SU-DHL-6 (cell line): ENCODE results near the gene TRIML1.

ENCODE experiments used
- H2AFZ ChIP-seq: fragments of 200-600 bp; sonication (generic); 2 replicates; pipeline ENCODE4 v1.6.1; 2014; ENCODE audit warnings: low read depth, mild to moderate bottlenecking, moderate library complexity, mixed read lengths, antibody characterized with exemption, low read length; ENCODE audit not compliant: severe bottlenecking
- H3F3A ChIP-seq: fragments of 200-600 bp; shearing (Covaris generic); 2 replicates; pipeline ENCODE4 v1.6.0; 2016; ENCODE audit warnings: antibody characterized with exemption, mild to moderate bottlenecking; ENCODE audit not compliant: insufficient read depth
- H3K27ac ChIP-seq: fragments of 200-600 bp; sonication (generic); 2 replicates; pipeline ENCODE4 v1.5.1; 2016; ENCODE audit warnings: low read depth, mild to moderate bottlenecking, low read length, moderate library complexity, mixed read lengths
- H3K27me3 ChIP-seq: fragments of 200-600 bp; sonication (generic), shearing (Covaris generic); 2 replicates; pipeline ENCODE4 v1.6.0; 2014; ENCODE audit warnings: mild to moderate bottlenecking, low read length
- H3K36me3 ChIP-seq: fragments of 200-600 bp; sonication (generic); 2 replicates; pipeline ENCODE4 v1.6.1; 2014; ENCODE audit warnings: mild to moderate bottlenecking, low read length, mixed read lengths
- H3K4me2 ChIP-seq: fragments of 300-600, 200-600 bp; shearing (Covaris generic), sonication (generic); 2 replicates; pipeline ENCODE4 v1.6.0; 2014; ENCODE audit warnings: low read length, low read depth, mild to moderate bottlenecking; ENCODE audit not compliant: poor library complexity, severe bottlenecking
- H3K4me3 ChIP-seq: fragments of 200-600 bp; sonication (generic); 2 replicates; pipeline ENCODE4 v1.5.1; 2014; ENCODE audit warnings: antibody characterized with exemption, low read length, mild to moderate bottlenecking, mixed read lengths; ENCODE audit not compliant: insufficient read depth, poor library complexity, severe bottlenecking
- H3K79me2 ChIP-seq: fragments of 200-600 bp; sonication (generic); 2 replicates; pipeline ENCODE4 v1.6.1; 2014; ENCODE audit warnings: mild to moderate bottlenecking, low read length, moderate library complexity; ENCODE audit not compliant: insufficient read depth
- H3K9ac ChIP-seq: fragments of 200-600 bp; sonication (generic); 2 replicates; pipeline ENCODE4 v1.7.0; 2014; ENCODE audit warnings: mild to moderate bottlenecking, low read length
- H3K9me2 ChIP-seq: fragments of 200-600 bp; sonication (generic); replicated peaks from 2 replicates; pipeline ENCODE4 v1.6.1; 2014; ENCODE audit warnings: low read length; ENCODE audit not compliant: insufficient read depth
- H3K9me3 ChIP-seq: fragments of 200-600 bp; sonication (generic); 2 replicates; pipeline ENCODE4 v1.6.1; 2014; ENCODE audit warnings: low read length, mixed read lengths; ENCODE audit not compliant: insufficient read depth
- H4K20me1 ChIP-seq: fragments of 200-600 bp; sonication (generic); 2 replicates; pipeline ENCODE4 v1.6.1; 2014; ENCODE audit warnings: low read depth, mild to moderate bottlenecking, antibody characterized with exemption, low read length, moderate library complexity, mixed read lengths
- CTCF ChIP-seq: fragments of 200-600 bp; sonication (generic); IDR thresholded peaks from one replicate; pipeline ENCODE4 v1.5.1; 2017; ENCODE audit warnings: antibody characterized with exemption, mild to moderate bottlenecking, low read length, moderate library complexity; ENCODE audit not compliant: insufficient read depth, poor library complexity, severe bottlenecking
- EZH2phosphoT487 ChIP-seq: fragments of 200-600 bp; sonication (generic), shearing (Covaris generic); conservative IDR thresholded peaks from 2 replicates; pipeline ENCODE4 v1.6.1; 2018; ENCODE audit warnings: mild to moderate bottlenecking, antibody characterized with exemption, low read length, moderate library complexity, mixed read lengths

TRIML1 gene

DNA sequence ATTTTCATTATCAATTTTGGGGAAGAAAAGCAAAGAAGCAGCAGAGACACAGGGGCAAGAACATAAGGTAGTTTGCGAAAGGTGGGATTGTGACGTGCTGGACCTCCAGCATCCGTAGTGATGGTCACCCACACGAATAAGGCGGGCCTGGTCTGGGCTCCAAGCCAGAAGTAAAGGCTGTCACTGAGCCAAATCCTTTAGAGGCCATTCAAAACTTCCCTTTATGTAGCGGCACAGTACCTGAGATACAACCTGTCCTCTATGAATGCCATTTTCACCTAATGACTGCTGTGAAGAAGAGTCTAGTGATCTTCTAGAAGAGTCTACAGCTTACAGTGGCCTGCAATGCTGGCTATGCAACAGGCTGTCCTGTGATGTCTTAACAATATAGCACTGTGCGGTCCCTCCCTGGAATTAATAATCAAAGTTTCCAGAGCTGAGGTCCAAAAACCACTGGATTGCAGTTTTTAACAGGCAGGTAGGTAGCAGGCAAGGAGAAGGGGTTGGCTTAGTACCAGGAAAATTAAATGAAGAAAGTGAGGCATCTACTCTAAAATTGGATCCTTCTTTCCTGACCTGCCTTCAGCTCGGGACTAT is 56.2 kb downstream of the TRIML1 start:
- Histone ChIP-seq H4K20me1 (no peaks in the 10 kb centered on the region), H3K4me2 (no peak overlapping the region), H3K9ac (no peak overlapping the region), H3F3A (no peaks in the 10 kb centered on the region), H3K36me3 (no peaks in the 10 kb centered on the region), H3K27me3 (no peaks in the 10 kb centered on the region), H3K9me2 (no peaks in the 10 kb centered on the region), H3K4me3 (no peak overlapping the region), H3K79me2 (no peaks in the 10 kb centered on the region), H3K27ac (no peak overlapping the region), H2AFZ (no peak overlapping the region), H3K9me3 (no peaks in the 10 kb centered on the region)
- TF ChIP-seq CTCF (no peak), EZH2phosphoT487 (no peak)

- Histone ChIP-seq H3K27ac (no peak overlapping the region), H3K27me3 (no peaks in the 10 kb centered on the region), H3K4me2 (no peak overlapping the region), H3K36me3 (no peaks in the 10 kb centered on the region), H3K79me2 (no peaks in the 10 kb centered on the region), H3K4me3 (no peak overlapping the region), H3F3A (no peaks in the 10 kb centered on the region), H3K9me3 (no peaks in the 10 kb centered on the region), H4K20me1 (no peaks in the 10 kb centered on the region), H2AFZ (no peak overlapping the region), H3K9me2 (no peaks in the 10 kb centered on the region), H3K9ac (no peak overlapping the region)
- TF ChIP-seq CTCF, result no peak
- TF ChIP-seq EZH2phosphoT487, result no peak
Measured at GRCh38 chr4:188196134-188196735, 57.0 kb downstream of the TRIML1 start.
